Nucleus accumbens (tissue), 56 donors: ENCODE measurements around the gene CEP290.
"Not testable (repeated sequence)": the region's sequence is repeated elsewhere in the genome, so short reads cannot be mapped to it uniquely, and the experiment has no call there.

Experiments
- DNase-seq, 56 donors: peaks; one replicate each; lab custom pipeline; 2025; lab: John Stamatoyannopoulos, UW

CEP290 gene

DNA sequence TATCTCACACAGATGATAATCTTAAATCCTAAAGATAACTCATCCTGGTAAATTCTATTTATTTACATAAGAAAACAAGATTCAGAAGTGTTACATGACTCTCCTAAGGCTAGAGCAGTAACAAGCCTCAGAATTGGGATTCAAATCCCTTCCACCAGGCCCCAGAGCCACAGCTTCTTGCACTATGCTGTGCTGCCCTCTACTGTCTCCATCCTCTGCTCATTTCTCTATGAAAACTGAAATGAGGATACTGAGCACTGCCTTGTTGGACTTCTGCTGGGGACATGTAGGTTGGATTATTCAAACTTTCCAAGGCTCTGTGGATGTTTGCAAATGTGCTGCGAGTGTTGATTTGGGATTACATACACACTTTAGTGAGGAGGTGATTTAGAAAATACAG, 89.2 kb downstream of the CEP290 start:
- DNase-seq, result peak in 27 of 56 donors; percentile 1 to 64 (median 11)

DNA sequence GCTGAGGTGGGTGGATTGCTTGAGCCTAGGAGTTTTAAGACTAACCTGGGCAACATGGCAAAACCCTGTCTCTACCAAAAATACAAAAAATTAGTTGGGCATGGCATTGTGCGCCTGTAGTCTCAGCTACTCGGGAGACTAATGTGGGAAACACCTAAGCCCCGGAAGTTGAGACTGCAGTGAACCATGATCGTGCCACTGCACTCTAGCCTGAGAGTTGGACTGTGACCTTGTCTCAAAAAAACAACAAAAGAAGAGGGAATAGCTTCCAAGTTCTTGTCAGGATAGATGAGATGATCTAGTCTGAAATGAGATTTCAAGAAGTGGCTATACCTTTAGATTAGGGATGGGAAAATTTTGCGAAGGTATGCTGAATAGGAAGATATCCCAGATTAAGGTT, 97.9 kb downstream of the CEP290 start:
- no peak for DNase-seq

DNA sequence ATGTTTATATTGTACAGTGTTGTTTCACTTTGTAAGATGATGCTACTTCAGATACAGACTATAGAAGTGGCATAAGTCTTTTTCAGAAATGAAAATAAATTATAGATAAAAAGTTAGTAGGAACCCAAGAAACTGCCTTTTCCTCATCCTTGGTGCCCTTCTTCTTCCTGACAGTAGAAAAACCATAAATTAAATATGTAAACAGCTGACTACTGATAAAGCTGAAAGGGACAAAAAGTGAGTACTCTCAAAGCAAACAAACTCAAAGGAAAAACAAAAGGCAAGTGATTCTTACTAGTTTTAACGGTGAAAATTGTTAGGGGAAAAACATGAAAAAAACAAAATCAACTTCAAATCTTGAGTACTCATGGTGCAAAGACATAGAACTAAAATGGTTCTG, 104.1 kb downstream of the CEP290 start:
- DNase-seq, result no peak

DNA sequence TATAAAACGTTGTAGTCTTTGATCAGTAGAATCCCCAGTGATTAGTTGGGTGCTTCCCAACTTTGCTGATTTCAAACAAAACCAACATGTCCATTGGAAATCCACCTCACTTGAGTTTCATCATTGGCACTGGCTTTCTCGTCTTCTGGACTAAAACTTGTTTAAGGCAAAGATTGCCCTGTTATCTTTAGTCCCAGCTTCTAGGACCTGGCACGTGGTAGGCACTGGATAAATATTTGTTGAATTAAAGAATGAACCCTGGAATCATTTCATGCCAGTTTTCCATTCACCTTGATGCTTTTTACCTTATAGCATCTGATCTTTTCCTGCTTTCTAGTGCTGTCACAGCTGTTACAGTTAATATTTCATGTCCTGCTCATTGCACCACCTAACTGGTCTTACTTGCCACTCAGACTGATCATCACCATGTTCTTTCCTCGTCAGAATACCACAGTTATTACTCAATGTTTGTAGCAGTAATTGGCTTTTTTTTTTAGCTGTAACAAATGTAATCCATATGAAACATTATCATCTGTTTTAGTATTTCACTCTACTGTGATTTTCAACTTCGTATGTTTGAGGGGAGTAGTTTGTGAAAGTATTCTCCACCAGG, 105.4 kb downstream of the CEP290 start:
- no peak for DNase-seq

DNA sequence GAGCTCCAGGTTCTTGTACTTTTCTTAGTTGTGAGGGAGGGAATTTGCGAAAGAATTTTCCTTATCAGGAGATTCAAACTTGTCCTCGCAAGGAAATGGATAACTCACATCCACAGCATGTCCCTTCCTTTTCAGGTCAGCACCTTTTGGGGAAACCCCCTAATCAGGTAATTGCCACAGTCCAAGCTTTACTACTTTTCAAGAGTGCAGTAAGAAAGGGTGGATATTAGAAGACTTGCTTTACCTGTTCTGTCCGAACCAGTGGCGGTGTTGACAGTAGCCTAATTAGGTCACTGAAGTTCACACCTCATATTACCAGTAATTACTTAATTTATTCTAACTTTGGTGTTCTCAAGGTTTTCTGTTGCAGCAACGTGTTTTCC, 106.0 kb downstream of the CEP290 start:
- DNase-seq, result no peak

DNA sequence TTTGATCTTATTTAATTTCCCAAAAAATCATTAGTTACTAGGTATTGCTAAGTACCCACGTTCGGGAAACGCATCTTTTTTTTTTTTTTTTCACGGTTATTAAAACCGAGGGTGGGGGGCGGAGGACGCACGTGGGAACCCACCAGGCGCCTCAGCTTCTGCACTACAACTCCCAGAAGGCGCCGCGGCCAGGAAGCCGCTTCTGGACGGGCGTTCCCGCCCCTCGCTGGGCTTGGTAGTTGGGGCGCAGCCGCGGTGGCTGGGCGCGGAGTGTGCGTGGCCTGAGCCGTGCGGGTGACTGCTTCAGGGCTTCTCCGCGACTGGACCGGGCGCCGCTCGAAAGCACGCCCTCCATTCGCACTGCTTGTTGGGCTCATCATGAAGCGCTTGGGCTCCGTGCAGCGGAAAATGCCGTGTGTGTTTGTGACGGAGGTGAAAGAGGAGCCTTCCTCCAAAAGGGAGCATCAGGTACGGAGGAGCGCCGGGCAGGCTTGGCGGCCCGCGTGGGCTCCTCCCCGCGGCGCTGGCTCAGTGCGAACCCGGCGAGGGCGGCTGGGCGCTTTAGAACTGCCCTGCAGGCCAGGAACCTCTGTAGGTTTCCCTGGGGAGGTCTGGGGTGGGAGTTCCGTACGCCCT, 106.5 kb downstream of the CEP290 start:
- DNase-seq, result peak; percentile 49 to 96 (median 87)

DNA sequence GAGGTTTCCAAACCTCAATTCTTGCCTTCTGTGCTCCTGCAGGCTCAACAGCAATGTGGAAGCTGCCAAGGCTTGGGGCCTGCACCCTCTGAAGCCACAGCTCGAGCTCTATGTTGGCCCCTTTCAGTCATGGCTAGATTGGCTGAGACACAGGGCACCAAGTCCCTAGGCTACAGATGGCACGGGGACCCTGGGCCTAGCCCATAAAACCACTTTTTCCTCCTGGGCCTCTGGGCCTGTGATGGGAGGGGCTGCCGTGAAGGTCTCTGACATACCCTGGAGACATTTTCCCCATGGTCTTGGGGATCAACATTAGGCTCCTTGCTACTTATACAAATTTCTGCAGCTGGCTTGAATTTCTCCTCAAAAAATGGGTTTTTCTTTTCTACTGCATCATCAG, 110.7 kb downstream of the CEP290 start:
- not testable (repeated sequence) for DNase-seq

DNA sequence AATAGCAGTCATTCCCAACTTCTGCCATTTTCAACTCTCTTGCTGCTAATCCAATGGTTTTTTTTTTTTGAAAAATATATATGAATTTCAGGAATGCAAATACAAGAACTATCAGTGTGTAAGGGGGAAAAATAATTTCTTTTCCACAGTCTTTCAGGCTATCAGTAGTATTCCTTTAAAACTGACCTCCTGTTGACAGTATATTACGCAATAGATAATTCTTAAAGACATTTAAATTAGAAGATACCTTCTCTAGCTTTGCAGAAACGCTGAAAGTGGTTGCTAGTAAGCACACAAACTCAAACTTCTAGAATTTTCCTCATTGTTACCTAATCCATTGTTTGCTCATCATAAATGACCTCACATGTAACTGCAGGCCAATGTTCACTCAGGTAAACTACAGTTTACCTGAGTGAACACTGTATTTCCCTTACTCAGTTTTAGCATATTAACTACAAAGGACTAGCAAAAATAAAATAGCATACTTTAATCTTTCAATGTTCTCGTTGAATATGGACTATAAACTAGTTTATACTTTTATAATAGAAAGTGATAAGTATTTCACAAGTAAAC, 112.7 kb downstream of the CEP290 start, which contains the start of gene C12orf50:
C12orf50 (minus strand) TSS at position 309 of the 573 bp plus-strand sequence. CDS start 2,439 bp downstream, outside the sequence.
- DNase-seq, result no peak

DNA sequence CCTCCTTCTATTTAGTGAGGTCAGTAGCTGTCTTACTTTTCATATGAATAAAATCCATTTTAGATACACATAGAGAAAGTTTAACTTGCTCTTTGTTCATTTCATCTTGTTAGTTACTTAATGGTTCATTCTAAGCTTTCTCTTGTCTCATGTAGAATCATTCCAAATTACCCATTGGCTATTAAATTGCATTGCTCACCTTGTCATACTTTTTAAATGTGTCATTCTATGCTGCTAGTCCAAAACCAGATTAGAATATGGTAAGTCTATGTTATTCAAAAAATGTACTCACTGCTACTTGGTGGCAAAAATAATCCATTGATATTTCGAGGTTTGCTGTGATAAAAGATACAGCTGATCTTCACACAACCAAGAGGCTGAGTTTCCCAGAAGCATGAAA, 115.7 kb downstream of the CEP290 start:
- DNase-seq, result no peak

DNA sequence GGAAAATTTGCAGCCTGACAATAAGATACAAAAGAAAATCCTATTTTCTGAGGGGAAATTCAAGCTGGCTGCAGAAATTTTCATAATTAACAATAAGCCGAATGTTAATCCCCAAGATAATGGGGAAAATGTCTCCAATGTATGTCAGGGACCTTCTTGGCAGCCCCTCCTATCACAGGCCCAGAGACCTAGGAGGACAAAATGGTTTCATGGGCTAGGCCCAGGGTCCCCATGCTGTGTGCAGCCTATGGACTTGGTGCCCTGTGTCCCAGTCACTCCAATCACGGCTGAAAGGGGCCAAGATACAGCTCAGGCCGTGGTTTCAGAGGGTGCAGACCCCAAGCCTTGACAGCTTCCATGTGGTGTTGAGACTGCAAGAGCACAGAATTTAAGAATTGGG, 123.9 kb downstream of the CEP290 start:
- DNase-seq, result no peak

DNA sequence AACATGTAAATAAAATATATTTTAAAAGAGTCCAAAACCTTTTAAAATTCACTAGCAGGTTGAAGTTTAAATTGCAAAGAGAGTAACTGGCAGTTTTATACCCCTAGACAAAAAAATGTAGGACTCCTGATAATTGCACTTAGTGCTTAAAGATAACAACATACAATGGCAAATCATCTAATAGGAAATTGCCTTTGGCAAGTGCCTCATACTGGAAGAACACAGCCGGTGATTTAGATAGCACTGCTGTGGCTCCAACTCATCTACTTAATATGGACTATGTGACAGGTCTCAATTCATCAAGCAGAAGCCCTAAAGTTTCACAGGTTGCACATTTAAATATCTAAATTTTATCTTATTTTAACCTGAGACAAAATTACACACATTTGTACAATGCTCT, 126.1 kb downstream of the CEP290 start:
- no peak for DNase-seq

DNA sequence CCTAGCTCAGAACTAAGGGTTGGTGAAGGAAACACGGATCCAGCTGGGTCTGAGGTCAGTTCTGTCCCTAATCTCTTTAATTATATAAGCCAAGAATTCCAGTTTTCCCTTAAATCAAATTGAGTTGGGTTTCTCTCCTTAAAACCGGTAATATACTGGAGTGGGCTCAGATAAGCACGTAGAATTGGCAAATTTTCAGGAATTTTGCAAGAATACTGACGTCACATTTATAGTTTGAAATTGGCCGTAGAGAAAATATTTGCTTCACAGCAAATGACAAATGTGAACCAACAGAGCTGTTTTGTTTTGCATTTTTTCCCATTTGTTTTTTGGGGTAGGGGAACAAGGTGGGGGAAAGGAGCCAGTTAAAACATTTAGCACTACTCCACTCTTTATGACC, 130.1 kb downstream of the CEP290 start:
- no peak for DNase-seq

DNA sequence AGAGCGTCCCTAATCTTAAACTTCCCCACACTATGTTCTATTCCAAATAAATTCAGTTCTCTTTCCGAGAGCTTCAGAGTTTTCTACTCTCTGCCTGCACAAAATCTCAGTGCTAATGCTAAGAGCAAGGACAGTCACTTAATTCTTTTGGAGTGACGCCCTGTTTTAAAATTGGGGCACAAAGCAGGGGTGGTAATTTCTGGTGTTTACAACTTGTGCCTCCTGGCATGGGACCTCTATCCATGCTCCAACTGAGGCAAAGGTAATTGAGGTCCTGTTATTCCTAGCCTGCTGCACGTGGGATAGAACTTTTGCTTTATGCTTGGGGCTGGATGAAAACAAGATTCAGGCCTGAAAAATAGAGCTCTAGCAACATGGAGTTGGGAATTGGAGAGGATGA, 135.5 kb downstream of the CEP290 start:
- peak in 3 of 56 donors; percentile 4 to 12 (median 8) for DNase-seq

DNA sequence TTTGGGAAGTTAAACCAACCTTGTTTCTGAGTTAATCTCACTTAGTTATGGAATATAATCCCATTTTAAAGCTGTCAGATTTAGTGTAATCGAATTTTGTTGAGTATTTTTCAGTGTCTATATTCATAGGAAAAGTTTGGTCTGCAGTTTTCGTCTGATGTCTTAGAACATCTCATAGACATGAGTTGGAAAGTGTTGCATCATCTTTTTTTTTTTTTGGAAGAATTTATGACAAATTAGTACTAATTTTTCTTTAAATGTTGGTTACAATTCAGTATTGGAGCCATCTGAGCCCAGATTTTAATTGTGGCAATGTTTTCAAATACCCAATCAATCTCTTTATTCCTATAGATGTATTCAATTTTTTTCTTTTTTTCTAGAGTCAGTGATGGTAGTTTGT, 140.6 kb downstream of the CEP290 start:
- DNase-seq, result no peak
